DND-41 (cell line): ENCODE data around the gene CDK4.

Experiments used
- ATAC-seq: fragments of 200-7000 bp; cut with Tn5 transposase; 3 replicates; pipeline ENCODE4 v1.9.1; 2021; ENCODE audit warnings: low read depth; ENCODE audit not compliant: insufficient read depth
- DNase-seq: peaks from one replicate; pipeline ENCODE4 v3.0.0-alpha.2; 2020
- H2AFZ ChIP-seq: 2 replicates; pipeline ENCODE4 v1.6.0; 2012; ENCODE audit warnings: low read depth, low read length
- H3K27ac ChIP-seq: 2 replicates; pipeline ENCODE4 v1.5.1; 2012; ENCODE audit warnings: low read length, inconsistent platforms
- H3K27me3 ChIP-seq: fragments of 200-600 bp; sonication (generic); 2 replicates; pipeline ENCODE4 v1.6.0; 2012; ENCODE audit warnings: low read length, mild to moderate bottlenecking, inconsistent platforms; ENCODE audit not compliant: insufficient read depth, poor library complexity
- H3K36me3 ChIP-seq: 2 replicates; pipeline ENCODE4 v1.5.1; 2012; ENCODE audit warnings: low read length, inconsistent platforms; ENCODE audit not compliant: insufficient read depth
- H3K4me1 ChIP-seq: 2 replicates; pipeline ENCODE4 v1.5.1; 2012; ENCODE audit warnings: mild to moderate bottlenecking, low read length; ENCODE audit not compliant: insufficient read depth
- H3K4me2 ChIP-seq: 2 replicates; pipeline ENCODE4 v1.6.0; 2012; ENCODE audit warnings: mild to moderate bottlenecking, moderate library complexity, low read length, inconsistent platforms; ENCODE audit not compliant: insufficient read depth
- H3K4me3 ChIP-seq, 2 experiments: fragments of 200-600 bp in 1 of 2; shearing (Covaris generic) in 1 of 2; 2 replicates each; pipeline ENCODE4 v1.5.1; 2012 to 2016; ENCODE audit warnings: inconsistent platforms in 2 of 2, low read length in 2 of 2, mild to moderate bottlenecking in 2 of 2, low read depth in 1 of 2, moderate library complexity in 1 of 2
- H3K79me2 ChIP-seq: 2 replicates; pipeline ENCODE4 v1.6.0; 2012; ENCODE audit warnings: low read length, inconsistent platforms; ENCODE audit not compliant: insufficient read depth
- H3K9ac ChIP-seq: 2 replicates; pipeline ENCODE4 v1.6.0; 2012; ENCODE audit warnings: low read depth, mild to moderate bottlenecking, inconsistent platforms, low read length, moderate library complexity
- H3K9me3 ChIP-seq: 2 replicates; pipeline ENCODE4 v1.5.1; 2012; ENCODE audit warnings: low read length, moderate library complexity, mild to moderate bottlenecking, inconsistent platforms; ENCODE audit not compliant: insufficient read depth, severe bottlenecking
- H4K20me1 ChIP-seq: 2 replicates; pipeline ENCODE4 v1.6.0; 2012; ENCODE audit warnings: low read length; ENCODE audit not compliant: insufficient read depth
- EZH2 ChIP-seq: IDR thresholded peaks from 3 replicates; pipeline ENCODE4 v1.6.1; 2012; ENCODE audit warnings: borderline replicate concordance, low read depth, mild to moderate bottlenecking, moderate library complexity, low read length, inconsistent platforms; ENCODE audit not compliant: severe bottlenecking
- TF ChIP-seq, protein P1 (sequence below): IDR thresholded peaks from 2 replicates; pipeline ENCODE4 v1.5.1; 2012; ENCODE audit warnings: borderline replicate concordance, low read length, moderate library complexity, mild to moderate bottlenecking; ENCODE audit not compliant: poor library complexity, severe bottlenecking; ENCODE audit errors: extremely low read depth

CDK4 gene

DNA sequence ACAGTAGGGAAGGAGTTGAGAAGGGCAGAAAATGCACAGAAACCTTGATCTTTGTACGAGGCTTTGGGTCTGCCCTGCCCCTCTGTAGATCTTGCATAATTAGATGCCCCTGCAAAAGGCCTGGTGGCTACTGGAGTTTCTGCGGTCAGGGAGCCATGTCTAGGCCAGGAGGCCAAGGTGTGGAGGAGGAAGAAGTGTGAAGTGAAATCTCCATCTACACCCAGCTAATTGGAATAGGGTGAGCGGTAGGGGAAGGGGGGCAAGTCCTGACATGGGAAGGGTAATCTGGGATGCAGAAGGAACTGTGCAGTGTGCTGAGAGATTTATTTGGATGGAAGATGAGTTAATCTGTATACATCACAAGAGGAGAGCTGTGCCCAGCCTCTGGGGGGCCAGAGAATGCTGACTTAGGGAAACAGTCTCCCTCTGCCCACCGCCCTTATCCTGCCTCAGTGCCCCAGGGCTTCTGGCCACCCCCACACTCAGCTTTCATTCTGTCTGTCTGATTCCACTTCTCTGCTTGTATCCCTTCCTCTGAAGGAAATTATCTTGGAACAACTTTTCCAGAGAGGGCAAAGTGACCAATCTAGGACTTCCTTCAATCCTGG is 9.4 kb upstream of the CDK4 start:
- no peak overlapping the region for H2AFZ ChIP-seq
- no peaks in the 10 kb centered on the region for H3K9me3 ChIP-seq
- no peak overlapping the region for H3K9ac ChIP-seq
- H3K4me1 ChIP-seq, result peaks cover 6% of the 10 kb centered on the region
- no peak overlapping the region for H3K27ac ChIP-seq
- H3K4me2 ChIP-seq, result no peak overlapping the region
- peaks cover 6% of the 10 kb centered on the region for H3K79me2 ChIP-seq
- peaks cover 35% of the 10 kb centered on the region for H3K36me3 ChIP-seq
- no peak overlapping the region for H3K4me3 ChIP-seq
- peaks cover 37% of the 10 kb centered on the region for H4K20me1 ChIP-seq
- ATAC-seq, result no peak
- DNase-seq, result no peak
- TF ChIP-seq, protein P1, sequence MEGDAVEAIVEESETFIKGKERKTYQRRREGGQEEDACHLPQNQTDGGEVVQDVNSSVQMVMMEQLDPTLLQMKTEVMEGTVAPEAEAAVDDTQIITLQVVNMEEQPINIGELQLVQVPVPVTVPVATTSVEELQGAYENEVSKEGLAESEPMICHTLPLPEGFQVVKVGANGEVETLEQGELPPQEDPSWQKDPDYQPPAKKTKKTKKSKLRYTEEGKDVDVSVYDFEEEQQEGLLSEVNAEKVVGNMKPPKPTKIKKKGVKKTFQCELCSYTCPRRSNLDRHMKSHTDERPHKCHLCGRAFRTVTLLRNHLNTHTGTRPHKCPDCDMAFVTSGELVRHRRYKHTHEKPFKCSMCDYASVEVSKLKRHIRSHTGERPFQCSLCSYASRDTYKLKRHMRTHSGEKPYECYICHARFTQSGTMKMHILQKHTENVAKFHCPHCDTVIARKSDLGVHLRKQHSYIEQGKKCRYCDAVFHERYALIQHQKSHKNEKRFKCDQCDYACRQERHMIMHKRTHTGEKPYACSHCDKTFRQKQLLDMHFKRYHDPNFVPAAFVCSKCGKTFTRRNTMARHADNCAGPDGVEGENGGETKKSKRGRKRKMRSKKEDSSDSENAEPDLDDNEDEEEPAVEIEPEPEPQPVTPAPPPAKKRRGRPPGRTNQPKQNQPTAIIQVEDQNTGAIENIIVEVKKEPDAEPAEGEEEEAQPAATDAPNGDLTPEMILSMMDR, result no peak
- no peak for TF ChIP-seq EZH2
- no peaks in the 10 kb centered on the region for H3K27me3 ChIP-seq

DNA sequence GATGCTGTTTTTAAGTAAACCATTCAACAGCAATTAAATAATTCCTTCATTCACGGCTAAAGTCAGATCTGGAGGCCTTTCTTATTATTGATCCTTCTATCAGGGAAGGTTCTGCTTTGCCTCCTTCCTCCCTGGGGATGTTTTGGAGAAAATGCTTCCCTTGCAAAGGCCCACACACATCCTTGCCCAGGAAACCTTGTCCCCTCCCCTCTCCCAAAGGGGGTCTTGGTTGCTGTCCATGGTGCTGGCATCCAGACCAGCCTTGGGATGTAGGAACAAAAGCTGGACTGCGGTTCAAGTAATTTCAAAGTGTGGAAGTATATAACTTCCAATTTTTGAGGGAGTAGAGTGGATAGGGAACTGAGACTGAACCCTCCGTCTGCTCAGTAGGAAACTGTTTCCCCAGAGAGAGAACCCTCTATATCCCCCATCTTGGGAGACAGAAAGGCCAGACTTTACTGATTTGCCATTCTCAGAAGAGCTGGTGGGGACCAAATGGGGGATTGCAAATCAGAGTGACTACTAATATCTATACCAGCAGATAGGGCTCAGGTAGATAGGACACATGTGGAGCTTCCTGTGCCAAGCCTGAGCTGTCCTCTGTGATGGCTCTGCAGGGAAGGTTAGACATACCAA is 8.4 kb upstream of the CDK4 start:
- no peaks in the 10 kb centered on the region for H3K27me3 ChIP-seq
- ATAC-seq (no peak), DNase-seq (peak; percentile 43)
- H3K4me2 ChIP-seq, result no peak overlapping the region
- no peak overlapping the region for H3K9ac ChIP-seq
- no peak for TF ChIP-seq EZH2
- TF ChIP-seq, protein P1, result no peak
- H3K27ac ChIP-seq, result no peak overlapping the region
- no peak overlapping the region for H2AFZ ChIP-seq
- peaks cover 38% of the 10 kb centered on the region for H3K36me3 ChIP-seq
- no peaks in the 10 kb centered on the region for H3K9me3 ChIP-seq
- peaks cover 40% of the 10 kb centered on the region for H4K20me1 ChIP-seq
- no peak overlapping the region for H3K4me3 ChIP-seq
- H3K4me1 ChIP-seq, result peaks cover 15% of the 10 kb centered on the region
- H3K79me2 ChIP-seq, result peaks cover 15% of the 10 kb centered on the region

DNA sequence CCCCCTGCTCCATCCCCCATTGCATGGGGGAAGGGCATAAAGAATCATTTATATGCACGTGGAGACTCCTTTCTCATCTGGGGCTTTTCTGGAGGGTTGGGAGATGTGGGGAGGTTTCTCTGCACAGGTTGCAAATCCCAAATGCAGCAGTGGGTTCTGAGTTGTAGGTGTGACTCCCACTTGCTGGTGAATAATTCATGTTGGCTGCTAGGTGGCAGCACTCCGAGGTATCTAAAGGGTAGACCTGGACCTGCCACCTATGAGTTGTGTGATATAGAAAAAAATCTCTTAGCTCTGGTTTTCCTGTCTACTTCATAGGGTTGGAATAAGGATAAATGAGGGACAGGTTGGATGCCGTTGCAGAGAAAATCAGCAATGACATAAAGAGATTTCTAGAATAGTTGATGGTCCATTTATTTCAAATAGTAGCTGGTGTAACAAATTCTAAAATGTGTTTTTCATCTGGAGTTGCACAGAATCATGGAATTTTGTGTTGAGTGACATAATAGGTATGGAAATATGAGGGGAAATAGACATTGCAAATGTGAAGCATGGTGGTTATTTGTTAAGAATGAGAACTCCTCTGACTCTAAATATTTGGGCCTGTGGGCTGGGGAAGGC is 7.4 kb upstream of the CDK4 start:
- DNase-seq, result peak; percentile 37
- Histone ChIP-seq H3K79me2 (peaks cover 15% of the 10 kb centered on the region), H3K9ac (no peak overlapping the region), H3K36me3 (peaks cover 38% of the 10 kb centered on the region), H3K4me3 (no peak overlapping the region), H2AFZ (no peak overlapping the region), H3K4me2 (no peak overlapping the region), H3K27ac (no peak overlapping the region), H3K4me1 (peaks cover 18% of the 10 kb centered on the region), H3K27me3 (no peaks in the 10 kb centered on the region), H4K20me1 (peaks cover 40% of the 10 kb centered on the region), H3K9me3 (no peaks in the 10 kb centered on the region)
- no peak for ATAC-seq
- no peak for TF ChIP-seq EZH2
- TF ChIP-seq, protein P1, result peak; percentile 58
